GM21360 (cell line): Measurements from ENCODE around the gene BRINP3.

Experiments
- ATAC-seq: cut with Tn5 transposase; IDR thresholded peaks from one replicate; pipeline ENCODE4 v1.9.1; 2021; ENCODE audit warnings: mild to moderate bottlenecking, moderate library complexity; ENCODE audit not compliant: unreplicated experiment

BRINP3 gene

DNA sequence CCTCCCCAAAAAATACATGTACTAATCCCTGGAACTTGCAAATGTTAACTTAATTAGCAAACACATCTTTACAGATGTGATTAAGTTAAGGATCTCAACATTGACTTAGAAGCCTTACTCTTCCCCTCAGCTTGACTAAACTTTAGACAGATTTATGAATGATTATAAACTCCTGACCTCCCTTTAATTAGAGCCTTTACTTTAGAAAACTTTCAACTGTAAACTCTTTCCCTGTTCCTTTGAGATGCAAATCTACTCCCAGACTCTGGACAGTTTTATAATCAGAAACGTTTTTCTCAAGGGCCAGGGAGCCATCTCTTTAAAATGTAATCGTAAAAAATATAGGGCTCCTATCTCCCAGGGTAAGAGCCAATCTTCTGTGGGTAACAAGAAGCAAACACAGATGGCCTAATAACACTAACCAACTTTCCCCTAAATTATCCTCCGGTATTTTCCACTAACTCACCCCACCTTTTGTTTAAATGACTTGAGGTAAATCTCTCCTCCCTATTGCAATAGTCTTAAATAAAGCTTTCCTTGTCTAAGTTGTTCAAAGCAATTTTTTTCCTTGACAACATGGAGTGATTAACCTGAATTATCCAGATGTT is 284.1 kb downstream of the BRINP3 start:
- ATAC-seq = no peak

DNA sequence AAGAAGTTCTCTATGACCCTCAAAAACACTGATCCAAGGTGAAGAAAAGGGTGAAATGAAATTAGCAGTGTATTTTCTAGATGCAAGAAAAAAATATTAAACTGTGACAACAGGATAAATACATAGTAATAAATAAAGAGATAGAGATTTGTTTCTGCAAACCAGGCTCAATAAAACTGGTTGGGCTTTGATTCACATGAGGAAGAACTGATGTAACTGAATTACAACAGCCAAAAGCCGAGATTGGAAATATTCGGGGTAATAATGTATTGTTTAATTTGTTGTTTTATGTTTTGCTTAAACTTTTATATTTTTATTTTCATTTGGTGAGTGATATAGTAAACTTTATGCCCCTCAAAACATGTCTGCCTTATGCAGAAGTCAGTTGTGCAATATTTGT is 285.0 kb downstream of the BRINP3 start:
- ATAC-seq = no peak

GRCh38 chr1:190183588-190183987 is 294.1 kb downstream of the BRINP3 start:
- no peak for ATAC-seq

GRCh38 chr1:190179817-190180216 is 297.8 kb downstream of the BRINP3 start:
- no peak for ATAC-seq

DNA sequence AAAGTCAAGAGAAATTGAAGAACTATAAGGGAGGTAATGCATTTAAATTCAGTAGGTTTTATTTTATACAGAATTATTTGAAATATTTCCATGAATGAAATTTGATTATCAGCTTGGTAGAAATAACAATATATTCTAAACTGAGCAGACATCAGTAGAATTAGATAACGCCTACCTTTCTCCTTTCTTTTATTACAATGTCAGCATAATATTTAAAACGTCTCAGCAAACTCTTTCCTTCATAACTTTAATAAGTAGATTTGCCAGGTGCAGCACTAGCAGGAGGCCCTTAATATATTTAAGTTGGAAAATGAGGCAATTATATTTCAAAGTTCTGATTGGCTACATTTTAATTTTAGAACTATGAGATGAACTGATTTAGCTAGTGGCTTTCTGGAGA is 298.8 kb downstream of the BRINP3 start:
- no peak for ATAC-seq

- no peak for ATAC-seq
These were observed 300.1 kb downstream of the BRINP3 start for GRCh38 chr1:190177555-190177954.

DNA sequence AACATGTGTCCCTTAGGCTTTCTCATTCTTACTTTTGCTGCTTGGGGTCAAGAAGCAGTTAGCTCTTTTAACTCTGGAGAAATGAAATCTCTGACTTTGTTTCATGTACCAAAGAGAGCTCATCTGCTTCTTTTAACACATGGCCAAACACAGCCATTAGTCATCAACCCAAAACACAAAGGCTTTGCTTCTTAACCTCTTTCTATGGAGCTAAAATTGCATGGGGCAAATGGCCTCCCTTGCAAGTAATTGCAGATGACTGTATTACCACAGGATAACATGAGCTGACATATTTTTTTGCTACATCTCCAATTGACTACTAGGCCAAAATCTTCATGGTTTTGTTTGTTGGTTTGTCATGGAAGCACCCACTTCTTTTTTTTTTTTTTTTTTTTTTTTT is 300.9 kb downstream of the BRINP3 start:
- no peak for ATAC-seq

- no peak for ATAC-seq
These were observed 302.3 kb downstream of the BRINP3 start for GRCh38 chr1:190175320-190175719.

GRCh38 chr1:190172651-190173430 is 304.8 kb downstream of the BRINP3 start:
- no peak for ATAC-seq

DNA sequence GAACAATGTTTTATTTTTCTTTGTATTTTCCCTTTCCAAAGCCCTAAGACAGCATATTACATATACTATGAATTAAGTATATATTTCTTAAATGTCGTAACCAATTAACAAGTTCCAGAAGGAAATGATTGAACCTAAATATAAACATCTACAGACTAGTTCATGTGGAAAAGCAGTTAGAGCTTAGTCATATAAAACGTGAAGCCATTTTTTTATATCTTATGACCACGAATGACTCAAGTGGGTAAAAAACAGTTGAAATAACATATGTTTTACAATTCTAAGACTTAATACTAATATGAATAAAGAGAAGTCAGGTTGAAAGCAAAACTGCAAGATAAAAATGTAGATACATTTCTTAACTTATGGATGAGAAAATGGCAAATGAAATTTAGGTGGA is 307.3 kb downstream of the BRINP3 start:
- ATAC-seq = no peak

GRCh38 chr1:190169311-190170067 is 308.2 kb downstream of the BRINP3 start:
- ATAC-seq = no peak

DNA sequence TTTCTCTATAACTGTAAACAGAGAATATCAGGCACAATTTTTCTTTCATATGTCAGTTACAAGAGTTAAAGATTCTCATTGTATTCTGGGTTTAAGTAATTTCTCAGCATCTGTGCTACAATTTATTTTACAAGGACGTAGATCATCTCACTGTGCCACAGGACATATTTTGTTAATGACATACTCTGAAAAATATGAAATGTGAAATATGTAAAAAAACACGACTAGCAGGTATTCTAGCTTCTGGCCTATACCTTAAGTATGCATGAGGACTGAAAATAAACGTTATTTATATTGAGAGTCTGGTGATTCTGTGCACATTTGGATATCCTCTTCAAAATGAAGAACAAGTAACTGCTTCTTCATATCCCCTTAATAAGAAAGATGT is 308.8 kb downstream of the BRINP3 start:
- no peak for ATAC-seq

DNA sequence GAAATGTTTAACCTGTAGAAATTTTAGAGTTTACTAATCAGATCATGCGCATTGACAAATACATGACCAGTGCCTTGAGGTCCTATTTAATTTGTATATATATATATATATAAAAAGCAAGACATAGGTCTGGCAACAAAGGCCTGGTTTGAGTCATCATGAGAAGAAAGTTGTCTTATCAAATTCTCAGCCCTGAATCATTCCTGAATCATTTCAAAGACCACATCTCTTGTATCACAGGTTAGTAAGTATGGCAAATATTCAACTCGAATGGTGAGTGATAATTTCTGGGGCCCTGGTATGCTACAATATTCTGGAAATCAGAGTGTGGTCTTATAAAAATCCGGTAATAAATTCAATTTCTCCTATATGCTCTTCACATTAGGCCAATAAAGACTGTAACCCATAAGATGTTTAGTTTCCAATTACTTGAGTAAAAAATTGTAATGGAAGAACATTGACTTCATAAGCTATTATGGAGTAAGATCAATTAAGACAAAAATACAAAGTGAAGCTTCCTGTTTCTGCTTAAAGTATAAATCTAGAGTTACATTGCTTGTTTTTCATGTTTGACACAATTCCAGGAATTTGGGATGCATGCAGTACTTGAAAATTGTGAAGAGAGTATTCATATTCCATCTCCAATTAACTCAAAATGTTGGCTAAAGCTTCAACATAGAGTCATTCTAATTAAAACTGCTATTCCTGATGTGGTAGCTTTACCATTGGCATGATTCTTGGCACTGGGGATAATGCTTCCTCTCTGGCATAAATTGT is 309.4 kb downstream of the BRINP3 start:
- ATAC-seq = no peak

- ATAC-seq = no peak
These were observed 318.5 kb downstream of the BRINP3 start for GRCh38 chr1:190159146-190159545.

DNA sequence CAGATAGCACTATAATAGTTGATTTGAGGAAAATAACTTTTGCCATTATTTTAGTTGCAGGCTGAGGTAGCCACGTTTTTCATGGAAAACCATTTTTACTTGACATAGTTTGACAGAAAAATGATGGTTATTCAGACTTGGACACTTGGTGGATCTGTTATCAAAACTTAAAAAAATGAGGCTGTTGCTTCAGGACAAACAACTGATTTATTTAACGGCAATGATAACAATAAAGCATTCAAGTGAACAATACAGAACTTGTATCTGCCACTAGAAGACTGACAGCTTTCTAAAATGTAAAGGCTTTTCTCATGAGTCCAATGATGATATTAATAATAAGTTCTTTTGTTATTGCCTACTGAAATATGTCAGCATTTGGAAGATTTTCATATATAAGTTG is 322.9 kb downstream of the BRINP3 start:
- ATAC-seq = no peak

DNA sequence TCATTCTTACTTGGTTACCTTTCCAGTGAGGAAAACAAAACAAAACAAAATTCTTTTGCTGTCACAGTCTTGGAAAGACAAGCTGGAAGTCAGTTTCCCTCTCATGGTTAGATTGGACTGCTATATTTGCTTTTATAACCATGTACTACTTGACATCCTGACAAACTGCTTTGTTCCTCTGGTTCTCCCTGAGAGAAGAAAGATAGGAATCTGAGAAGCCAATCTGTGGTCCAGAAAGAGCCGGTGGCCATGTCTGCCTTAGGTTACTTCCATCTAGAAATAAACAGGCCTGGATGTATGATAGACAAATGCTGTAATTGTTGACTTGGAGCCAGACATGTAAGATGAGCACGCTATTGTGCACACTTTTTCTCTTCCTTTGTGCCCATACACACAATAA is 330.0 kb downstream of the BRINP3 start:
- no peak for ATAC-seq

- no peak for ATAC-seq
These were observed 333.0 kb downstream of the BRINP3 start for GRCh38 chr1:190144650-190145049.

- ATAC-seq = no peak
These were observed 337.0 kb downstream of the BRINP3 start for GRCh38 chr1:190140644-190141043.

GRCh38 chr1:190138702-190139101 is 339.0 kb downstream of the BRINP3 start:
- ATAC-seq = no peak

GRCh38 chr1:190138266-190138665 is 339.4 kb downstream of the BRINP3 start:
- no peak for ATAC-seq

DNA sequence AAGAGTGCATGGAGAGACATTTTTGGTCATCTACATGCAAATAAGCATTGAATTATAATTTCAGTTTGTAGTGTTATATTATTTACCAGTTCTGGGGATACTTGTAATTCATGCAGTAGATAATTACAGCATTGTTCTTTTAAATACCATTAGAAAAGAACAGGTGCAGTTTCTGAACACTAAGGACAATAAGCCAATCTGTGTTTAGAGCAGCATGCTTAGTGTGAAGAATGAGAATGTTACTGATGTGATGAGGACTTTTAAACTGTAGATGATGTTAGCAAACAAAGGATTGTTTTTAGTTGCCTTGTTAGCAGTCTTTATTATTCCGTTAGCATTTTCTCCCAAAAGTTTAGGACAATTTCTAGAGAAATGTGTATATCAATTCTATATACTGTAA is 348.3 kb downstream of the BRINP3 start:
- no peak for ATAC-seq
